NCI-H345 treated with DMSO at 0.1 percent for 48 hours (cell line): ENCODE data around the gene PDE6D.

Source experiments
- DNase-seq: peaks from one replicate; lab custom pipeline; 2025; ENCODE audit not compliant: unreplicated experiment; lab: John Stamatoyannopoulos, UW

PDE6D gene

GRCh38 chr2:231708773-231709635 lies 72.1 kb downstream of the PDE6D start:
- DNase-seq: no peak

DNA sequence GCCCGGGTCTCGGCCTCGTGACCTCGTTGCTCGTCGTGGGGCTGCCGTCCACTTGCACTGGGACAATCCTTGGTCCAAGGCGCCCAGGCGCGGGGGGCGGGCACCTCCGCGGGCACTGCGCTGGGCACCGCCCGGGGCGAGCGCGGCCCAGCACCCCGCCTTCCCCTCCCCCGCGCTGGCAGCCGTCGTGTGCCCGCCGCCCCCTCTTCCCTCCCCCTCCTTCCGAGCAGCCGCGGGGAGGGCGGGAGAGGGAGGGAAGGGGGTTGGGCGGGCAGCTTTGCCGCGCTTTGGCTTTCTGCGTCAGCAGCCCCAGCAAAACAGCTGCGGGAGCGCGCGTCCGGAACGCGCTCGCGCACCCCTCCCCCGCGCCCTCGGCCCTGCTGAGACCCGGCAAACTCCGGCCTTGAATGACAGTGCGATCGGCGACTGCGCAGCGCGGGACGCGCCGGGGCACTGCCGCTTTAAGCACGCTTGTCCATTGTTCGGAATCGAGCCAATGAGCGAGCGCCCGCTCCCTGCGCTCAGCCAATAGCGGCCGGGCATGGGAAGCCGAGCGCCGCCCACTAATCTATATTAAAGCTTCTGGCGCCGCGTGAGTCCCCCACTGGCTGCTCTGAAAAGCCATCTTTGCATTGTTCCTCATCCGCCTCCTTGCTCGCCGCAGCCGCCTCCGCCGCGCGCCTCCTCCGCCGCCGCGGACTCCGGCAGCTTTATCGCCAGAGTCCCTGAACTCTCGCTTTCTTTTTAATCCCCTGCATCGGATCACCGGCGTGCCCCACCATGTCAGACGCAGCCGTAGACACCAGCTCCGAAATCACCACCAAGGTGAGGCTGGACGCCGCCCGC lies 72.9 kb downstream of the PDE6D start, which contains the start of gene PTMA:
Gene PTMA (plus strand): TSS at position 599 of the 846 bp plus-strand sequence. CDS start 182 bp downstream, at position 781.
- DNase-seq: peak; percentile 97

- no peak for DNase-seq
Observed at GRCh38 chr2:231707625-231707926, 73.5 kb downstream of the PDE6D start.

- DNase-seq: peak; percentile 98
Observed at GRCh38 chr2:231706731-231707624, 74.1 kb downstream of the PDE6D start.

GRCh38 chr2:231704017-231704416 lies 77.1 kb downstream of the PDE6D start:
- no peak for DNase-seq

DNA sequence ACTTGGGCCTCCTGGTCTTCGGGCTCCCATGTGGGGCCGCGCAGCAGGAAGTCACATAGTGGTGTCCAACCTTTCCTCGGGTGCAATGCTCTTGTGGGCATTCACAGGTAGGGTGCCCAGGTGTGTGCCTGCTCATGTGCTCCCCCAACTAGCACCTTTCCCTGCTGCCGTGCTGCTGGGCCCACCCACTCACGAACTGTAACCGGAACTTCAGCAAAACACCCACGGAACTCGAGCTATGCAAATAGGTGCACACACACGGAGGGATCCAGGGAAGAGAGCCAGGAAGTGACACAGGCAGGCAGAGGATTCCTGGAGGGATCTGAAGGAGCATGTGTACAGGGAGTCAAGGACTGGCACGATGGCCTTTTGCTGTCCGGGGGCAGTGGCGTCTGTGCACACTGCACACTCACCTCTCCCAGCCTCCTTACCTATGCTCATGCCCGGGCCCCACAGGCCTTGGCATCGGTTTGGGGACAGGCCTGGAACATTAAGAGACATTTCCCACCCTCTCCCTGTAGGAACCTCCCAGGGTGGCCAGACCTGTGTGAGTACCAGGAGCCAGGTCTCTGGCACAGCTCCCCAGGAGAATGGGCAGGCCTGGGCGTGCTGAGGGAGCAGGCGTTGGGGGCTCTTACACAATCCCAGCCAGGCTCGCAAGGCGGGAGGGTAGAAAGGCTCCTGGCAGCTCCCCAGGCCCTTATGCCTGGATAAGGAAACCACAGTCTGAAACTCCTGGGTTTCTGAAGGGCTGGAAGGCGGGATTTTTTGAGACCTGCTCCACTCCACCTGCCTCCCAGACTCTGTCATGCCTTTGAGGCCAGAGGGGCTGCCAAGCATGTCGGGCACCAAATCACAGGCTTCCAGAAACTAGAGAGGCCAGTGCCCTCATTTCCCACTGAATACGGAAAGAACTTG lies 79.4 kb downstream of the PDE6D start:
- DNase-seq: peak; percentile 42

DNA sequence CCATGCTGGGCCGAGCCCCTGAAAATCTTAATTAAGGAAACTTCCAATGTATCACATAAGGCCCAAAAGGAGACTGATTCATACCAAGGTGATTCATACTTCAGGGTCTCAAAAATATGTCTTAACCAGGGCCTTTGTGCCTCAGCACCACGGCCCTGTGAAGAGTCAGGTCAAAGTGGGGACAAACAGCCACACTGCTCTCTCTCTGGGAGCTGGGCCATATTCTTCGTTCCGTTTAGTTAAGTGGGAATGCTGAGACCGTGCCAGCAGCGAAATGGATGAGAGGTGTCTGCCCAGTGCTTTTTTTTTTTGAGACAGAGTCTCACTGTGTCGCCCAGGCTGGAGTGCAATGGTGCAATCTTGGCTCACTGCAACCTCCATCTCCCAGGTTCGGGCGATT lies 82.1 kb downstream of the PDE6D start:
- DNase-seq: no peak

DNA sequence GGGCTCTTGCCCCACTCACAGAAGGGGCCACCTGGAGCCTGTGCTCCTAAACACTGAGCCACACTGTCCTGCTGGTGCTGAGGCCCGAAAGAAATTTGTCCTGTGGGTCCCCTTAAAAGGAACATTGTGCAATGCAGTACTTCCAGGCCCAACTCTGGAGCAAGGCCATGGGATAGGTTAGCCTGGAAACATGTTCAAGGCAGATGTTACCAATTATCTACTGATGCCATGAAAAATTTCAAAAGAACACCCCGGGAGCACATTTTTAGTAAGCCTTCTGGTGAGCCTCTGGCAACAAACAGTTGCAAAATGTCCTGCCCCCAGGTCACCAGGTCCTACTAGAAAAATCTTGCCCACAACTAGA lies 85.1 kb downstream of the PDE6D start:
- DNase-seq: no peak

GRCh38 chr2:231693956-231694355 lies 87.1 kb downstream of the PDE6D start:
- DNase-seq: no peak

DNA sequence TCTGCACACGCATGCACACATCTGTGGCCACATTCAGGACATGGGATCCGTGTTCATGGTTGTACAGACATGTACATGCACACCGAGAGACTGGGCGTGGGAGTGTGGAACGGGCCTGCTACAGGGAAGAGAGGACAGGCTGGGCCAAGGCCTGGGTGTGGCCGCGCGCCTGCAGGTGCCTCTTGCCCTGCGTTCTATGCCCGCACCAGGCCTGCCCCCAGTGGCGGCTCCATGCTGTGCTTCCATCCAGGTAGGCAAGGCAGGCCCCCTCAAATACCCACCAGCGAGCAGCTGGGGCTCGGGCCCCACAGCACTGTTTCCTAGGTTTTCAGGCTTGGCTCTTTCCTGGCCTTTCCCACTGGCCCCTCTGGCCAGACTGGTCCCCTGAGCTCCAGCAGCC lies 88.2 kb downstream of the PDE6D start:
- no peak for DNase-seq

DNA sequence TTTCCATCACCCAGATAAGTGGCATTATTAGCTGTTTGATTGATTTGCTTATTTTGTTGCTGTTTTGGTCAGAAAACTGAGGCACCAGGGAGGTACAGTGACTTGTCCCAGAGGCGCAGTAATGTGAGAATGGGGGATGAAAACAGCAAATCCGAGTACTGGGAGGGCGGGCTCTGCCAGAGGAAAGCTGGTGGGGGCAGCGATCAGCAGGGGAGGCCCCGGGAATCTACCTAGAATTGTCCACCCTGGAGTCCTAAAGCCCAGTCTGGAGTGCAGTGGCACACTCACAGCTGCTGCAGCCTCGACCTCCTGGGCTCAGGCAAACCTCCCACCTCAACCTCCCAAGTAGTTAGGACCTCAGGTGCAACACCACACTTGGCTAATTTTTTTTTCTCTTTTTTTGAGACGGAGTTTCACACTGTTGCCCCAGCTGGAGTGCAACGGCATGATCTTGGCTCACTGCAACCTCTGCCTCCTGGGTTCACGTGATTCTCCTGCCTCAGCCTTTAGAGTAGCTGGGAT lies 89.8 kb downstream of the PDE6D start:
- no peak for DNase-seq

DNA sequence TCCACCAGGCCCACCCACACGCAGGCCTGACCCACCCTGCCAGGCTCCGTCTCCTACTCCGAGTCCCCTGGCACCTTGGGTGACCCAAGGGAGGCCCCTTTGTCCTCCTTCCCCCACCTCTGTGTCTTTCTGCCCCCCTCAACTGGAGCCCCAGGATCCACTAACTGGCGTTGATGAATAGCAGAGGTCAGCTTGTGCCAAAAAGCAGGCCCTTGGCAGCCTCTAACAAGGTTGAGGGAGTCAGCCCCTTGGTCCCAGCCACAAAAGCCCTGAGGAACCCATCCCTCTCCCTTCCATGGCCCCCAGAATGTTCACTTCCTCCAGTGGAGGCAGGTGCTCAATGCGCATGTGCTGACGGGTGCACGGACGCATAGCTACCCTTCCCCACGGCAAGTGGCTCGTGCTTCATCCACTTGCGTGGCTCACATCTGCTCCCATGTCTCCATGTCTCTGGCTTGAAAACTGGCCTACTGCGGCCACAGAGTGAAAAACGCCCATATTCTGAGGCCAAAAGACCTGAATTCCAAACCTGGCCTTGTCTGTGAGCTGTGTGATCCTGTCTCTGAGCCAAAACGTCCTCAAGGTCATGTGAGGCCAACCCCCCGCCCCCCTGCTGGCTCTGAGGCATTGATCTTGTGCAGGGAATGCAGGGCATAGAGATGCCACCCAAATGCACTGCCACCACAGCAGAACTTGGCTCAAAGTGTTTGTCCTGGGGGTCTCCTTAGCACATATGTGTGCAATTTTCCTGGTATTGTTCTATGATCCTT lies 91.8 kb downstream of the PDE6D start:
- no peak for DNase-seq

DNA sequence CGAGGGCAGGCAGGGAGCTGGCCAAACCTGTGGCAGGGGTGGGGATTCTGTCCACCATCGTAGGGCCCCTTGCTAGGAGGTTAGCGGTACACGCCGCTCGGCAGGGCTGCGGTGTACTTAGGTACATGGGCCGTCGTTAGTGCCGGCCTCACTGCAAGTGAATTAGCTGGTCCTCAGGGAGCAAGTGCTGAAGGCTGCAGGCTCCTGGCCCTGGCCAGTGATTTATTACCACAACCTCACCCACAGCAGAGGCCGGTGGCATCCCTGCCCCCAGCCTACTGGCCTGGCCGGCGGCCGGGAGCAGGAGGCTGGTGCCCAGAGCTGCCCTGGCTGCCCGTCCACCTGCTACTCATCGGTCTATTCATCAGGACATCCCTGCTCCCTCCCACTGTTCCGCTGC lies 92.4 kb downstream of the PDE6D start:
- no peak for DNase-seq

DNA sequence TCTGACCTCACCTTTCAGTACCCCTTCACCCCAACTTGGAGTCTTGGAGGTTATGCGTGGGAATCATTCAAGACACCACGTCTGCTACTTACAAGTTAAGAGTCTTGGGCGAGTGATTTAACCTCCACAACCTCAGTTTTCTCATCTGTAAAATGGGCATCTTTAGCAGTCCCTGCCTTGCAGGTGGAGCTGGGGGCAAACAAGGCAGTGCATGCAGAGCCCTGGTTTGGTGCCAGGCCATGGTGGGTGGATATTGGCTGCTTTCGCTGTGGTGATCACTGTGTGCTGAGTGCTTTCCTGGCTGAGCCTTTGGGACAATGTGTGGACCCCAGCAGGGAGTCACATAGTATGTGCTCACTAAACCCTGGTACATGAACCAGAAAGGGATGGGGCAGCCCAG lies 93.1 kb downstream of the PDE6D start:
- DNase-seq: no peak

DNA sequence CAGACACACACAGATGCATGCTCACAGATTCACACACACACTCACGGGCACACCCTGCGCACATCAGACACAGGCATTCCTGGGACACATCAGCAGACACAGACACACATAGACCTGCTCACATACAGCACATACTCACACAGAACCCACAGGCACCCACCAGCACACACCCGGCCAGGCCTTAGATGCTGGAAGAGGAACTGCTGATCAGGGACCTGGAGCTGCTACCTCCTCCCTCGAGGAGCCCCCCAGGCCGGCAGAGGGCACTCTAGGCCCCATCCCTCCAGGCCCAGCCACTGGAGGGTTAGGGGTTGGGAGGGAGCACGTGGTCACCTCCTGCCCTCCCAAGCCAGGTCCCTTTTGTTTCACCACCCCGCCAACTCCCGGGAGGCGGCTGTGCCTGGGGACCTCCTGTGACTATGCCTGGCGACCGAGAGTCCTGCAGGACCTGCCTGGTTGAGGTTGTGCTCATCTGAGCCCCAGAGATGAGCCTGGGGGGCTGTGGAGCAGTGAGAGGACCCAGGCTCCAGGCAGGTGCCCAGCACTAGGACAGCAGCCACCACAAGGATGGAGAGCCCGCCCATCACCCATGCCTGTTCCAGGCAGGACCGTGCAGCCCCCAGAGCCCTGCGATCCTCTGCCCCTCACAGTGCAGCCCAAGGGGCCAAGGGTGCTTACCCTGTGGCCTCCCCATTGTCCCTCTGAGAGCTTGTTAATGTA lies 93.8 kb downstream of the PDE6D start:
- no peak for DNase-seq

DNA sequence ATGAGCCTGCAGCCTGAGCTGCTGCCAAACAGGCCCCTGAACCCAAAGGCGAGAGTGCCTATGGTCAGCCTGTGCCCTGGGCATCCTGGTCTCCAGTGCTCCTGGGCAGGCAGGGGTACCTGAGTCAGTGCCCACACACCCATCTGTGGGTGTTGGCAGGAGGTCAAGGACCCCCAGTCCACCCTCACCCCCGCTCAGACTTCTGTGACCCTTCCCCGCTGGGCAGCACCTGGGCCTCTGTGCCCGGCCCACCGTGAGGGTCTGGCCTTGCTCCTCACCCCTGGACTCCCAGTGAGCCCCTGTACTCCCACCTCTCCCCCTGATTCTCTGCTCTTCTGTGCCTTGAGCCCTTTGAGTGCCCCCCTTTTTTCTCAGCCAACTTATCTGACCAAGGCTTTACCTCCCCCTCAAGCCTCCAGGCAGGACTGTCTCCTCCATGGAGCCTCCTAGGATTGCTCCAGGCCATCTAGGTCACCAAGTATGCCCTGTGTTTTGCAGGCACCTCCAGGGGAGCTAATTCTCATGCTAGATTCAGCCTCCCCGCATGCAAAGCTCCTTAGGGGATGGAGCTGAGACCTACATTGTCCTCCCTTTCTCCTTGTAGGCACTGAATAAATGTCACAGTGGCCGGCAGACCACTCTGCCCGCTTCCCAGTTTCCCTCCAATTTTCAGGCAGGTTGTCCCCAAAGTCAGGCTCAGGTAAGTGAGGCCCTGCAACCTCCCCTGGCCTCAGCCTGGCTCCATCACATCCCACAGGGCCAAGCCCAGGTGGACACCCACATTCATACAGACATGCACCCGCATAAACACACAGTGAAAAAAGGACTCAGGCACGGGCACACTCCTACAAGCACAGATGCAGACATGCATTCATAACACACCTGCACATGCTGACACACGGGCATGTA lies 94.6 kb downstream of the PDE6D start:
- no peak for DNase-seq

DNA sequence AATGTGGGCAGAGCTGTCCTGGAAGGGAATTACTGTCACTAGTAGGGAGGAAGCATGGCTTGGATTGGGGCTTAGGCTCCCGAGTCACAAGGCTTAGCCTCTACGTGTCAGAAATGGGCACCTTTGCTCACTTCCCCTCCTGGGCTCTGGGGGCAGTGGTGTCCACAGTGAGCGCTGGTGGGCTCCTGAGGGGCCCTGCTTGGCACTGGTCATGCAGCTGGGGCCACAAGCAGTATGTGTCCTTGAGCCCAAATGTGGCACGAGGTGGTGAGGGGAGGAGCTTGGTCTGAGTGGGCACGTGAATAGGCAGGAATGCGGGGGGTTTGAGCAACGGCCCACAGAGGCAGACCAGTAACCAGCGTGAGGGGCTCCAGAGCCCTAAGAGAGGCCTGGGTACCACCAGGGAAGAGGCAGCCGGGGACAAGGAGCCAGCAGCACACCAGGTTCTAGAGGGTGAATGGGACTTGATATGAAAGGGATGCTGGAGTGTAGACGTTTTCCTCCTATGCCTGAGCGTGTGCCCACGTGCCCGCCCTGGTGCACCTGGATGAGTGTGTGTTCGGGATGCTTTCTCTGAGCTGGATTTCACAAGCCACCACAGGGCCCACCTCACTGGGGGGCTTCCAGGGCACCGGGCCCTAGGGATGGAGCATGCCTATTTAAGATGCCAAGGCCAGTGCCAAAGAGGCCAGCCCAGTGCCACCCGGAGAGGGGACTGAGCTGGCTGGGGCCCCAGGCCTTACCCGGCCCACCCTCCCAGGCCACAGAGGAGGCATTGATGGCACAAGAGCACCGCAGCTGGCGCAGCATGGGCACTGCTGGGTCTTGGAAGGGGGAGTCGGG lies 95.5 kb downstream of the PDE6D start:
- DNase-seq: no peak
